Panc1 (cell line): ENCODE results near the gene CALHM1. TPM values are rescaled to one million over a fixed set of nuclear protein-coding genes. Genes with fewer than 3 reads are reported as not detected.

Source experiments
- ATAC-seq: fragments of 200-7000 bp; cut with Tn5 transposase; 2 replicates; pipeline ENCODE4 v1.9.1; 2020; ENCODE audit warnings: mild to moderate bottlenecking, moderate library complexity
- BruUV-seq: library from RNA; stranded (reverse); fragments of 400-500 nt; replicated peaks from 2 replicates; lab custom pipeline; 2021; lab: Mats Ljungman, UMichigan
- CTCF ChIA-PET: fragments of 300-600 bp; sonication (Branson Sonifier 250); formaldehyde crosslinking; loops from one replicate; lab custom pipeline; 2022; ENCODE audit warnings: antibody characterized with exemption; lab: Charles Lee
- POLR2A ChIA-PET: fragments of 300-600 bp; sonication (Branson Sonifier 250); formaldehyde crosslinking; loops from one replicate; lab custom pipeline; 2022; ENCODE audit warnings: antibody characterized with exemption; lab: Charles Lee
- DNase-seq: peaks from one replicate; pipeline ENCODE4 v3.0.0-alpha.2; 2010; ENCODE audit warnings: low read depth, low spot score
- H3K27ac ChIP-seq: 2 replicates; pipeline ENCODE4 v1.5.1; 2011; ENCODE audit warnings: mild to moderate bottlenecking, low read length, inconsistent platforms
- H3K27me3 ChIP-seq: fragments of 200-500 bp; sonication (Bioruptor generic); 2 replicates; pipeline ENCODE4 v1.6.0; 2014; ENCODE audit warnings: low read length, inconsistent platforms; ENCODE audit not compliant: control insufficient read depth, insufficient read depth
- H3K36me3 ChIP-seq: fragments of 200-500 bp; sonication (Bioruptor generic); 2 replicates; pipeline ENCODE4 v1.5.1; 2014; ENCODE audit warnings: inconsistent platforms, mild to moderate bottlenecking, low read length, moderate library complexity; ENCODE audit not compliant: control insufficient read depth, insufficient read depth
- H3K4me1 ChIP-seq: 2 replicates; pipeline ENCODE4 v1.5.1; 2011; ENCODE audit warnings: inconsistent platforms, mild to moderate bottlenecking, low read length, moderate library complexity; ENCODE audit not compliant: control insufficient read depth, insufficient read depth
- H3K4me3 ChIP-seq, 2 experiments: 2 replicates each; pipeline ENCODE4 v1.5.1; 2011 to 2012; ENCODE audit warnings: low read depth in 2 of 2, low read length in 2 of 2, mild to moderate bottlenecking in 2 of 2, inconsistent platforms in 1 of 2, moderate library complexity in 1 of 2
- H3K9me3 ChIP-seq: fragments of 200-500 bp; sonication (Bioruptor generic); 2 replicates; pipeline ENCODE4 v1.5.1; 2014; ENCODE audit warnings: low read depth, mild to moderate bottlenecking, inconsistent platforms, low read length, moderate library complexity; ENCODE audit not compliant: control insufficient read depth, insufficient read depth
- POLR2AphosphoS5 ChIP-seq: IDR thresholded peaks from 2 replicates; pipeline ENCODE4 v1.6.1; 2012; ENCODE audit warnings: mild to moderate bottlenecking, low read depth, low read length, moderate library complexity
- SIN3A ChIP-seq: IDR thresholded peaks from 2 replicates; pipeline ENCODE4 v1.6.1; 2012; ENCODE audit warnings: low read depth, mild to moderate bottlenecking, low read length, moderate library complexity, borderline replicate concordance; ENCODE audit not compliant: insufficient read depth
- TCF7L2 ChIP-seq: IDR thresholded peaks from 2 replicates; pipeline ENCODE4 v1.6.1; 2011; ENCODE audit warnings: mild to moderate bottlenecking, low read depth, low read length, inconsistent platforms
- in situ Hi-C: cut with HindIII; loops from 2 replicates; pipeline ENCODE4 v1.10.0; 2016; ENCODE audit warnings: low sequenced_read_pairs, low pct_unique_long_range_greater_than_20kb
- intact Hi-C: fragments of 100-400 bp; cut with micrococcal nuclease; formaldehyde crosslinking; loops from one replicate; pipeline ENCODE4 v1.10.0; 2022; ENCODE audit not compliant: unreplicated experiment
- total RNA-seq: library from RNA; stranded (reverse); gene quantifications from one replicate; pipeline ENCODE4 v1.2.1, GENCODE V29; 2021; ENCODE audit not compliant: unreplicated experiment
- TF ChIP-seq, protein P1 (sequence below): fragments of 450-650 bp; IDR thresholded peaks from 2 replicates; pipeline ENCODE4 v1.5.1; 2017; ENCODE audit warnings: mild to moderate bottlenecking
- TF ChIP-seq, protein P2 (sequence below), 2 experiments: IDR thresholded peaks; 2 replicates each; pipeline ENCODE4 v1.6.1; 2011 to 2012; ENCODE audit warnings: low read depth in 2 of 2, control low read depth in 1 of 2, low read length in 1 of 2, mild to moderate bottlenecking in 1 of 2, moderate library complexity in 1 of 2; ENCODE audit not compliant: insufficient read depth in 1 of 2

Gene CALHM1
- total RNA-seq, 1 experiment from 2014 or later: not detected

GRCh38 chr10:103463499-103463898 lies 4.8 kb upstream of the CALHM1 start:
- Histone ChIP-seq H3K9me3 (no peaks in the 10 kb centered on the region), H3K4me1 (no peaks in the 10 kb centered on the region), H3K27ac (no peak overlapping the region), H3K36me3 (no peaks in the 10 kb centered on the region), H3K27me3 (no peaks in the 10 kb centered on the region), H3K4me3 (no peak overlapping the region)
- intact Hi-C loops: no loop called here
- TF ChIP-seq SIN3A: no peak
- no peak for TF ChIP-seq TCF7L2
- TF ChIP-seq, protein P1, sequence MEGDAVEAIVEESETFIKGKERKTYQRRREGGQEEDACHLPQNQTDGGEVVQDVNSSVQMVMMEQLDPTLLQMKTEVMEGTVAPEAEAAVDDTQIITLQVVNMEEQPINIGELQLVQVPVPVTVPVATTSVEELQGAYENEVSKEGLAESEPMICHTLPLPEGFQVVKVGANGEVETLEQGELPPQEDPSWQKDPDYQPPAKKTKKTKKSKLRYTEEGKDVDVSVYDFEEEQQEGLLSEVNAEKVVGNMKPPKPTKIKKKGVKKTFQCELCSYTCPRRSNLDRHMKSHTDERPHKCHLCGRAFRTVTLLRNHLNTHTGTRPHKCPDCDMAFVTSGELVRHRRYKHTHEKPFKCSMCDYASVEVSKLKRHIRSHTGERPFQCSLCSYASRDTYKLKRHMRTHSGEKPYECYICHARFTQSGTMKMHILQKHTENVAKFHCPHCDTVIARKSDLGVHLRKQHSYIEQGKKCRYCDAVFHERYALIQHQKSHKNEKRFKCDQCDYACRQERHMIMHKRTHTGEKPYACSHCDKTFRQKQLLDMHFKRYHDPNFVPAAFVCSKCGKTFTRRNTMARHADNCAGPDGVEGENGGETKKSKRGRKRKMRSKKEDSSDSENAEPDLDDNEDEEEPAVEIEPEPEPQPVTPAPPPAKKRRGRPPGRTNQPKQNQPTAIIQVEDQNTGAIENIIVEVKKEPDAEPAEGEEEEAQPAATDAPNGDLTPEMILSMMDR: no peak
- TF ChIP-seq, protein P2, sequence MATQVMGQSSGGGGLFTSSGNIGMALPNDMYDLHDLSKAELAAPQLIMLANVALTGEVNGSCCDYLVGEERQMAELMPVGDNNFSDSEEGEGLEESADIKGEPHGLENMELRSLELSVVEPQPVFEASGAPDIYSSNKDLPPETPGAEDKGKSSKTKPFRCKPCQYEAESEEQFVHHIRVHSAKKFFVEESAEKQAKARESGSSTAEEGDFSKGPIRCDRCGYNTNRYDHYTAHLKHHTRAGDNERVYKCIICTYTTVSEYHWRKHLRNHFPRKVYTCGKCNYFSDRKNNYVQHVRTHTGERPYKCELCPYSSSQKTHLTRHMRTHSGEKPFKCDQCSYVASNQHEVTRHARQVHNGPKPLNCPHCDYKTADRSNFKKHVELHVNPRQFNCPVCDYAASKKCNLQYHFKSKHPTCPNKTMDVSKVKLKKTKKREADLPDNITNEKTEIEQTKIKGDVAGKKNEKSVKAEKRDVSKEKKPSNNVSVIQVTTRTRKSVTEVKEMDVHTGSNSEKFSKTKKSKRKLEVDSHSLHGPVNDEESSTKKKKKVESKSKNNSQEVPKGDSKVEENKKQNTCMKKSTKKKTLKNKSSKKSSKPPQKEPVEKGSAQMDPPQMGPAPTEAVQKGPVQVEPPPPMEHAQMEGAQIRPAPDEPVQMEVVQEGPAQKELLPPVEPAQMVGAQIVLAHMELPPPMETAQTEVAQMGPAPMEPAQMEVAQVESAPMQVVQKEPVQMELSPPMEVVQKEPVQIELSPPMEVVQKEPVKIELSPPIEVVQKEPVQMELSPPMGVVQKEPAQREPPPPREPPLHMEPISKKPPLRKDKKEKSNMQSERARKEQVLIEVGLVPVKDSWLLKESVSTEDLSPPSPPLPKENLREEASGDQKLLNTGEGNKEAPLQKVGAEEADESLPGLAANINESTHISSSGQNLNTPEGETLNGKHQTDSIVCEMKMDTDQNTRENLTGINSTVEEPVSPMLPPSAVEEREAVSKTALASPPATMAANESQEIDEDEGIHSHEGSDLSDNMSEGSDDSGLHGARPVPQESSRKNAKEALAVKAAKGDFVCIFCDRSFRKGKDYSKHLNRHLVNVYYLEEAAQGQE (IDR thresholded peaks at IDR 0.05; ENCODE audit: insufficient read depth in 1 of 2, low read depth in 2 of 2, low read length in 1 of 2): no peak
- TF ChIP-seq POLR2AphosphoS5: no peak
- no peak for DNase-seq
- CTCF ChIA-PET: no interaction called here
- no peak for ATAC-seq
- in situ Hi-C loops: no loop called here
- no TSS peak for BruUV-seq
- POLR2A ChIA-PET: interaction anchor here (0.5 kb wide), 1 partner anchor 103 kb away, joined by 4 read pairs; no protein-coding TSS in a partner anchor

- no peak overlapping the region for H3K27ac ChIP-seq
- intact Hi-C loops: no loop called here
- H3K36me3 ChIP-seq: no peaks in the 10 kb centered on the region
- BruUV-seq: no TSS peak
- POLR2A ChIA-PET: no interaction called here
- TF ChIP-seq, protein P1: no peak
- TF ChIP-seq POLR2AphosphoS5 (no peak), SIN3A (no peak), TCF7L2 (no peak)
- TF ChIP-seq, protein P2 (IDR thresholded peaks at IDR 0.05; ENCODE audit: insufficient read depth in 1 of 2, low read depth in 2 of 2, low read length in 1 of 2): no peak
- no peaks in the 10 kb centered on the region for H3K9me3 ChIP-seq
- no peaks in the 10 kb centered on the region for H3K27me3 ChIP-seq
- DNase-seq (no peak), ATAC-seq (no peak)
- CTCF ChIA-PET: interaction anchor here (0.6 kb wide), 1 partner anchor 70 kb away, joined by 4 read pairs; no protein-coding TSS in a partner anchor
- no peaks in the 10 kb centered on the region for H3K4me1 ChIP-seq
- in situ Hi-C loops: no loop called here
- H3K4me3 ChIP-seq: no peak overlapping the region
Measured at GRCh38 chr10:103459615-103460014, 915 bp upstream of the CALHM1 start.
